Uterus (tissue), 2 donors: ENCODE measurements around the gene PASK.

Experiments used
- CTCF ChIP-seq, 4 experiments: fragments of 200-600 bp in 2 of 4; fragments of 450-650 bp in 2 of 4; sonication (generic) in 2 of 4; IDR thresholded peaks; one replicate each; pipeline ENCODE4 v1.5.1; 2016 to 2019; ENCODE audit warnings: antibody characterized with exemption in 4 of 4, mild to moderate bottlenecking in 2 of 4, moderate library complexity in 1 of 4
- POLR2A ChIP-seq, 2 donors: fragments of 450-650 bp; IDR thresholded peaks; one replicate each; pipeline ENCODE4 v1.6.1; 2016; ENCODE audit warnings: antibody characterized with exemption in 2 of 2, mild to moderate bottlenecking in 1 of 2, moderate library complexity in 1 of 2

- TF ChIP-seq CTCF (IDR thresholded peaks at IDR 0.05) (no peak), POLR2A (IDR thresholded peaks at IDR 0.05) (no peak)
Observed at GRCh38 chr2:241128266-241128665, 21.0 kb downstream of the PASK start.
